ENCODE results near the gene TUFT1.

The TUFT1 gene

GRCh38 chr1:151539321-151540020, 638 bp upstream of the TUFT1 start:
- DNase-seq: peak; percentile 98

GRCh38 chr1:151540982-151541377, 871 bp downstream of the TUFT1 start:
- no peak for DNase-seq

- no peak for DNase-seq
Observed at GRCh38 chr1:151541752-151542151, 1.6 kb downstream of the TUFT1 start.

- no peak for DNase-seq
Observed at GRCh38 chr1:151542710-151543129, 2.6 kb downstream of the TUFT1 start.

- DNase-seq: no peak
Observed at GRCh38 chr1:151545542-151545941, 5.4 kb downstream of the TUFT1 start.

GRCh38 chr1:151546011-151546925, 6.2 kb downstream of the TUFT1 start:
- no peak for DNase-seq

- DNase-seq: no peak
Observed at GRCh38 chr1:151547119-151547899, 7.2 kb downstream of the TUFT1 start.

GRCh38 chr1:151547900-151548230, 7.8 kb downstream of the TUFT1 start:
- no peak for DNase-seq

- DNase-seq: no peak
Observed at GRCh38 chr1:151549199-151549598, 9.1 kb downstream of the TUFT1 start.

- no peak for DNase-seq
Observed at GRCh38 chr1:151553659-151554058, 13.6 kb downstream of the TUFT1 start.

- no peak for DNase-seq
Observed at GRCh38 chr1:151556052-151556451, 15.9 kb downstream of the TUFT1 start.

- no peak for DNase-seq
Observed at GRCh38 chr1:151562661-151563060, 22.6 kb downstream of the TUFT1 start.

GRCh38 chr1:151563376-151563775, 23.3 kb downstream of the TUFT1 start:
- no peak for DNase-seq

GRCh38 chr1:151565502-151566189, 25.5 kb downstream of the TUFT1 start:
- DNase-seq: no peak

GRCh38 chr1:151568626-151569088, 28.5 kb downstream of the TUFT1 start:
- no peak for DNase-seq

- DNase-seq: peak; percentile 75
Observed at GRCh38 chr1:151570819-151571218, 30.7 kb downstream of the TUFT1 start.

GRCh38 chr1:151574575-151575529, 34.7 kb downstream of the TUFT1 start:
- no peak for DNase-seq

GRCh38 chr1:151577173-151577572, 37.1 kb downstream of the TUFT1 start:
- DNase-seq: no peak

GRCh38 chr1:151578941-151579340, 38.8 kb downstream of the TUFT1 start:
- no peak for DNase-seq

GRCh38 chr1:151579436-151580225, 39.5 kb downstream of the TUFT1 start:
- no peak for DNase-seq

- no peak for DNase-seq
Observed at GRCh38 chr1:151581451-151581850, 41.3 kb downstream of the TUFT1 start.

Data from NCI-H1105 (cell line).